ENCODE measurements around the gene VAMP1. TPM values are rescaled to one million over a fixed set of nuclear protein-coding genes. Genes with fewer than 3 reads are reported as not detected.
"Not testable (repeated sequence)": the region's sequence is repeated elsewhere in the genome, so short reads cannot be mapped to it uniquely, and the experiment has no call there.

The VAMP1 gene
- total RNA-seq, 2 experiments from 2014 or later, result 84.8 to 87.7 TPM

- H3K27ac ChIP-seq (ENCODE audit: low read depth in 1 of 2, low read length in 2 of 2), result no peak overlapping the region
- peaks cover 16% of the 10 kb centered on the region for H3K4me1 Mint-ChIP-seq (ENCODE audit: low read depth)
- H3K4me3 ChIP-seq (ENCODE audit: low read length), result no peak overlapping the region
- ATAC-seq (ENCODE audit: poor library complexity) (no peak), DNase-seq (no peak)
- peaks cover 18% of the 10 kb centered on the region for H3K36me3 Mint-ChIP-seq (ENCODE audit: low read depth)
- no peaks in the 10 kb centered on the region for H3K27me3 ChIP-seq (ENCODE audit: control insufficient read depth in 1 of 2, insufficient read depth in 2 of 2, low read length in 2 of 2)
- CTCF ChIA-PET, result no interaction called here
- no peak for TF ChIP-seq CTCF (IDR thresholded peaks at IDR 0.05)
- peaks cover 14% of the 10 kb centered on the region for H3K36me3 ChIP-seq (ENCODE audit: insufficient read depth, low read length)
- H3K4me3 Mint-ChIP-seq, result no peak overlapping the region
- no peaks in the 10 kb centered on the region for H3K9me3 ChIP-seq (ENCODE audit: control insufficient read depth in 1 of 2, insufficient read depth in 1 of 2, low read length in 2 of 2)
- H3K4me1 ChIP-seq (ENCODE audit: insufficient read depth, low read length), result peaks cover 10% of the 10 kb centered on the region
- intact Hi-C loops (cut with DNase I, micrococcal nuclease), result no loop called here
- POLR2A ChIA-PET, result interaction anchor here (0.9 to 1.2 kb wide), 2 partner anchors 18 to 26 kb away, joined by 3 read pairs; partner anchors contain the start of gene VAMP1
- H3K27ac Mint-ChIP-seq, result no peak overlapping the region
- H3K27me3 Mint-ChIP-seq, result no peaks in the 10 kb centered on the region
- H3K9me3 Mint-ChIP-seq, result no peaks in the 10 kb centered on the region
These were observed 17.8 kb upstream of the VAMP1 start for GRCh38 chr12:6488240-6488639.

GRCh38 chr12:6478416-6478815, 7.9 kb upstream of the VAMP1 start:
- no peaks in the 10 kb centered on the region for H3K36me3 ChIP-seq (ENCODE audit: insufficient read depth, low read length)
- no peak overlapping the region for H3K4me3 ChIP-seq (ENCODE audit: low read length)
- CTCF ChIA-PET, result no interaction called here
- ATAC-seq (ENCODE audit: poor library complexity), result no peak
- no peak for DNase-seq
- H3K27ac ChIP-seq (ENCODE audit: low read depth in 1 of 2, low read length in 2 of 2), result no peak overlapping the region
- no peaks in the 10 kb centered on the region for H3K4me1 ChIP-seq (ENCODE audit: insufficient read depth, low read length)
- POLR2A ChIA-PET, result no interaction called here
- H3K9me3 ChIP-seq (ENCODE audit: control insufficient read depth in 1 of 2, insufficient read depth in 1 of 2, low read length in 2 of 2), result no peaks in the 10 kb centered on the region
- no peaks in the 10 kb centered on the region for H3K27me3 Mint-ChIP-seq
- H3K27me3 ChIP-seq (ENCODE audit: control insufficient read depth in 1 of 2, insufficient read depth in 2 of 2, low read length in 2 of 2), result no peaks in the 10 kb centered on the region
- no peak overlapping the region for H3K27ac Mint-ChIP-seq
- TF ChIP-seq CTCF (IDR thresholded peaks at IDR 0.05), result no peak
- intact Hi-C loops (cut with DNase I, micrococcal nuclease), result no loop called here
- no peaks in the 10 kb centered on the region for H3K36me3 Mint-ChIP-seq (ENCODE audit: low read depth)
- H3K4me1 Mint-ChIP-seq (ENCODE audit: low read depth), result no peaks in the 10 kb centered on the region
- H3K9me3 Mint-ChIP-seq, result no peaks in the 10 kb centered on the region
- no peak overlapping the region for H3K4me3 Mint-ChIP-seq

GRCh38 chr12:6477601-6478377, 7.3 kb upstream of the VAMP1 start:
- H3K4me1 Mint-ChIP-seq (ENCODE audit: low read depth); H3K27ac ChIP-seq (ENCODE audit: low read depth in 1 of 2, low read length in 2 of 2); H3K9me3 Mint-ChIP-seq; H3K4me1 ChIP-seq (ENCODE audit: insufficient read depth, low read length); H3K36me3 ChIP-seq (ENCODE audit: insufficient read depth, low read length); ATAC-seq (ENCODE audit: poor library complexity); DNase-seq; H3K27ac Mint-ChIP-seq; intact Hi-C loops (cut with DNase I, micrococcal nuclease); H3K9me3 ChIP-seq (ENCODE audit: control insufficient read depth in 1 of 2, insufficient read depth in 1 of 2, low read length in 2 of 2); H3K4me3 Mint-ChIP-seq; POLR2A ChIA-PET; H3K36me3 Mint-ChIP-seq (ENCODE audit: low read depth); CTCF ChIA-PET; H3K4me3 ChIP-seq (ENCODE audit: low read length); H3K27me3 ChIP-seq (ENCODE audit: control insufficient read depth in 1 of 2, insufficient read depth in 2 of 2, low read length in 2 of 2); H3K27me3 Mint-ChIP-seq: not testable (repeated sequence)

GRCh38 chr12:6476489-6476888, 6.0 kb upstream of the VAMP1 start:
- Histone ChIP-seq H3K4me3 (ENCODE audit: low read length) (no peak overlapping the region), H3K27ac (ENCODE audit: low read depth in 1 of 2, low read length in 2 of 2) (no peak overlapping the region), H3K9me3 (ENCODE audit: control insufficient read depth in 1 of 2, insufficient read depth in 1 of 2, low read length in 2 of 2) (no peaks in the 10 kb centered on the region), H3K4me1 (ENCODE audit: insufficient read depth, low read length) (peaks cover 2% of the 10 kb centered on the region), H3K36me3 (ENCODE audit: insufficient read depth, low read length) (no peaks in the 10 kb centered on the region), H3K27me3 (ENCODE audit: control insufficient read depth in 1 of 2, insufficient read depth in 2 of 2, low read length in 2 of 2) (no peaks in the 10 kb centered on the region)
- Mint-ChIP-seq H3K27ac (no peak overlapping the region), H3K36me3 (ENCODE audit: low read depth) (no peaks in the 10 kb centered on the region), H3K4me3 (no peak overlapping the region), H3K4me1 (ENCODE audit: low read depth) (peaks cover 7% of the 10 kb centered on the region), H3K27me3 (no peaks in the 10 kb centered on the region), H3K9me3 (no peaks in the 10 kb centered on the region)
- CTCF ChIA-PET, result no interaction called here
- ATAC-seq (ENCODE audit: poor library complexity) (no peak), DNase-seq (no peak)
- intact Hi-C loops (cut with DNase I, micrococcal nuclease), result no loop called here
- POLR2A ChIA-PET, result no interaction called here
- no peak for TF ChIP-seq CTCF (IDR thresholded peaks at IDR 0.05)

DNA sequence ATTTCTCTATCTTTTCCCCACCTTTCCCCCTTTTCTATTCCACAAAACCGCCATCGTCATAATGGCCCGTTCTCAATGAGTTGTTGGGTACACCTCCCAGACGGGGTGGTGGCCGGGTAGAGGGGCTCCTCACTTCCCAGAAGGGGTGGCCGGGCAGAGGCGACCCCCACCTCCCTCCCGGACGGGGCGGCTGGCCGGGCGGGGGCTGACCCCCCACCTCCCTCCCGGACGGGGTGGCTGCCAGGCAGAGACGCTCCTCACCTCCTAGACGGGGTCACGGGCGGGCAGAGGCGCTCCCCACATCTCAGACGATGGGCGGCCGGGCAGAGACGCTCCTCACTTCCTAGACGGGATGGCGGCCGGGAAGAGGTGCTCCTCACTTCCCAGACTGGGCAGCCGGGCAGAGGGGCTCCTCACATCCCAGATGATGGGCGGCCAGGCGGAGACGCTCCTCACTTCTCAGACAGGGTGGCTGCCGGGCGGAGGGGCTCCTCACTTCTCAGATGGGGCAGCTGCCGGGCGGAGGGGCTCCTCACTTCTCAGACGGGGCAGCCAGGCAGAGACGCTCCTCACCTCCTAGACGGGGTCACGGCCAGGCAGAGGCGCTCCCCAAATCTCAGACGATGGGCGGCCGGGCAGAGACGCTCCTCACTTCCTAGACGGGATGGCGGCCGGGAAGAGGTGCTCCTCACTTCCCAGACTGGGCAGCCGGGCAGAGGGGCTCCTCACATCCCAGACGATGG, 4.9 kb upstream of the VAMP1 start:
- POLR2A ChIA-PET; H3K9me3 ChIP-seq (ENCODE audit: control insufficient read depth in 1 of 2, insufficient read depth in 1 of 2, low read length in 2 of 2); H3K27ac ChIP-seq (ENCODE audit: low read depth in 1 of 2, low read length in 2 of 2); H3K27me3 Mint-ChIP-seq; CTCF ChIA-PET; H3K9me3 Mint-ChIP-seq; H3K27me3 ChIP-seq (ENCODE audit: control insufficient read depth in 1 of 2, insufficient read depth in 2 of 2, low read length in 2 of 2); H3K4me1 ChIP-seq (ENCODE audit: insufficient read depth, low read length); H3K4me3 ChIP-seq (ENCODE audit: low read length); H3K36me3 ChIP-seq (ENCODE audit: insufficient read depth, low read length); H3K27ac Mint-ChIP-seq; H3K36me3 Mint-ChIP-seq (ENCODE audit: low read depth); DNase-seq; intact Hi-C loops (cut with DNase I, micrococcal nuclease); H3K4me3 Mint-ChIP-seq; ATAC-seq (ENCODE audit: poor library complexity): not testable (repeated sequence)
- peaks cover 18% of the 10 kb centered on the region for H3K4me1 Mint-ChIP-seq (ENCODE audit: low read depth)

Data from CD4-positive, alpha-beta T cell (primary cell).